OCI-LY1 (cell line): Measurements from ENCODE around the gene CLN3.
"Not testable (repeated sequence)": the region's sequence is repeated elsewhere in the genome, so short reads cannot be mapped to it uniquely, and the experiment has no call there.

Source experiments
- H2AFZ ChIP-seq: fragments of 200-600 bp; sonication (generic), shearing (Covaris generic); 2 replicates; pipeline ENCODE4 v1.6.0; 2014; ENCODE audit warnings: antibody characterized with exemption, mild to moderate bottlenecking, low read length
- H3F3A ChIP-seq: fragments of 200-600 bp; sonication (generic), shearing (Covaris generic); 2 replicates; pipeline ENCODE4 v1.6.0; 2014; ENCODE audit warnings: mild to moderate bottlenecking, antibody characterized with exemption, low read length, moderate library complexity; ENCODE audit not compliant: insufficient read depth
- H3K27ac ChIP-seq: fragments of 200-600 bp; sonication (generic); 2 replicates; pipeline ENCODE4 v1.5.1; 2014; ENCODE audit warnings: low read length, mixed run types, mild to moderate bottlenecking, low read depth; ENCODE audit not compliant: poor library complexity, severe bottlenecking
- H3K27me3 ChIP-seq: fragments of 200-600 bp; sonication (generic); 2 replicates; pipeline ENCODE4 v1.6.0; 2014; ENCODE audit warnings: antibody characterized with exemption, mild to moderate bottlenecking, low read length, moderate library complexity; ENCODE audit not compliant: insufficient read depth
- H3K36me3 ChIP-seq: fragments of 200-600 bp; sonication (generic); 2 replicates; pipeline ENCODE4 v1.6.1; 2014; ENCODE audit warnings: mild to moderate bottlenecking, antibody characterized with exemption, low read length, moderate library complexity, mixed read lengths; ENCODE audit not compliant: insufficient read depth
- H3K4me1 ChIP-seq: fragments of 200-600 bp; sonication (generic); 2 replicates; pipeline ENCODE4 v1.5.1; 2014; ENCODE audit warnings: mild to moderate bottlenecking, low read length, moderate library complexity; ENCODE audit not compliant: insufficient read depth, severe bottlenecking
- H3K4me2 ChIP-seq: fragments of 200-600 bp; sonication (generic), shearing (Covaris generic); 2 replicates; pipeline ENCODE4 v1.6.1; 2014; ENCODE audit warnings: low read length
- H3K4me3 ChIP-seq: fragments of 200-600 bp; sonication (generic); 2 replicates; pipeline ENCODE4 v1.5.1; 2014; ENCODE audit warnings: low read length, low read depth, mild to moderate bottlenecking, mixed read lengths; ENCODE audit not compliant: poor library complexity, severe bottlenecking
- H3K79me2 ChIP-seq: fragments of 200-600 bp; shearing (Covaris generic); 2 replicates; pipeline ENCODE4 v1.6.1; 2016; ENCODE audit warnings: mixed run types, low read length, mixed read lengths; ENCODE audit not compliant: insufficient read depth
- H3K9ac ChIP-seq: fragments of 200-600 bp; sonication (generic), shearing (Covaris generic); 2 replicates; pipeline ENCODE4 v1.6.1; 2014; ENCODE audit warnings: mild to moderate bottlenecking, low read length, mixed read lengths
- H3K9me2 ChIP-seq: fragments of 200-600 bp; sonication (generic), shearing (Covaris generic); 2 replicates; pipeline ENCODE4 v1.6.1; 2014; ENCODE audit warnings: low read depth, mild to moderate bottlenecking, low read length, mixed read lengths
- H3K9me3 ChIP-seq: fragments of 200-600 bp; shearing (Covaris generic); 2 replicates; pipeline ENCODE4 v1.6.1; 2014; ENCODE audit warnings: low read length, mixed read lengths
- H4K20me1 ChIP-seq: fragments of 200-600 bp; sonication (generic), shearing (Covaris generic); 2 replicates; pipeline ENCODE4 v1.6.0; 2016; ENCODE audit warnings: mild to moderate bottlenecking, low read length; ENCODE audit not compliant: insufficient read depth
- EZH2 ChIP-seq: fragments of 200-600 bp; sonication (generic), shearing (Covaris generic); IDR thresholded peaks from 2 replicates; pipeline ENCODE4 v1.8.0; 2017; ENCODE audit warnings: borderline replicate concordance, mixed run types, mild to moderate bottlenecking, antibody characterized with exemption, low read length, moderate library complexity, mixed read lengths
- TF ChIP-seq, protein P1 (sequence below): fragments of 200-600 bp; sonication (generic), shearing (Covaris generic); IDR thresholded peaks from 2 replicates; pipeline ENCODE4 v1.5.1; 2017; ENCODE audit warnings: mild to moderate bottlenecking, antibody characterized with exemption, low read length, moderate library complexity, mixed read lengths

The CLN3 gene

DNA sequence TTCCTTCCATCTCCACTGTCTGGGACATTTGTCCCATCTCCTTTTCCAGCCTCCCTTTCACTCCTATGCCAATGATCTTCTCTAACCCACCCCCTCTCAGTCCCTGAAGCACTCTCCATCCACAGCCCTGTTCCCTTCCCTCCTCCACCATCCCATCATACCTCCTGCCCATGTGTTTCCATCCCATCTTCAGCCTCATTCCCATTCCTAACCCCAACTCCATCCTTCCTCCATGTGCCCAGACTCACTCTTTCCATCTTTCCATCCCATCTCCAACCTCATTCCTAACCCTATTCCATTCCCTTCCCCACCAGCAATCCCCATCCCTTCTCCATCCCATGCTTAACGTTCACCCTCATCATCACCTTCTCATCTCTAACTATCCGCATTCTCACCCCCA, 10.4 kb upstream of the CLN3 start:
- H3K27me3 ChIP-seq: no peaks in the 10 kb centered on the region
- no peaks in the 10 kb centered on the region for H3K36me3 ChIP-seq
- no peaks in the 10 kb centered on the region for H3K4me1 ChIP-seq
- H3K27ac ChIP-seq: no peak overlapping the region
- no peak overlapping the region for H3K4me3 ChIP-seq
- no peaks in the 10 kb centered on the region for H4K20me1 ChIP-seq
- no peaks in the 10 kb centered on the region for H3K9me3 ChIP-seq
- H3K4me2 ChIP-seq: no peak overlapping the region
- H3K9ac ChIP-seq: no peak overlapping the region
- H3K79me2 ChIP-seq: no peaks in the 10 kb centered on the region
- no peaks in the 10 kb centered on the region for H3K9me2 ChIP-seq
- TF ChIP-seq EZH2: no peak
- TF ChIP-seq, protein P1, sequence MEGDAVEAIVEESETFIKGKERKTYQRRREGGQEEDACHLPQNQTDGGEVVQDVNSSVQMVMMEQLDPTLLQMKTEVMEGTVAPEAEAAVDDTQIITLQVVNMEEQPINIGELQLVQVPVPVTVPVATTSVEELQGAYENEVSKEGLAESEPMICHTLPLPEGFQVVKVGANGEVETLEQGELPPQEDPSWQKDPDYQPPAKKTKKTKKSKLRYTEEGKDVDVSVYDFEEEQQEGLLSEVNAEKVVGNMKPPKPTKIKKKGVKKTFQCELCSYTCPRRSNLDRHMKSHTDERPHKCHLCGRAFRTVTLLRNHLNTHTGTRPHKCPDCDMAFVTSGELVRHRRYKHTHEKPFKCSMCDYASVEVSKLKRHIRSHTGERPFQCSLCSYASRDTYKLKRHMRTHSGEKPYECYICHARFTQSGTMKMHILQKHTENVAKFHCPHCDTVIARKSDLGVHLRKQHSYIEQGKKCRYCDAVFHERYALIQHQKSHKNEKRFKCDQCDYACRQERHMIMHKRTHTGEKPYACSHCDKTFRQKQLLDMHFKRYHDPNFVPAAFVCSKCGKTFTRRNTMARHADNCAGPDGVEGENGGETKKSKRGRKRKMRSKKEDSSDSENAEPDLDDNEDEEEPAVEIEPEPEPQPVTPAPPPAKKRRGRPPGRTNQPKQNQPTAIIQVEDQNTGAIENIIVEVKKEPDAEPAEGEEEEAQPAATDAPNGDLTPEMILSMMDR: no peak
- H3F3A ChIP-seq: no peaks in the 10 kb centered on the region
- H2AFZ ChIP-seq: no peak overlapping the region

DNA sequence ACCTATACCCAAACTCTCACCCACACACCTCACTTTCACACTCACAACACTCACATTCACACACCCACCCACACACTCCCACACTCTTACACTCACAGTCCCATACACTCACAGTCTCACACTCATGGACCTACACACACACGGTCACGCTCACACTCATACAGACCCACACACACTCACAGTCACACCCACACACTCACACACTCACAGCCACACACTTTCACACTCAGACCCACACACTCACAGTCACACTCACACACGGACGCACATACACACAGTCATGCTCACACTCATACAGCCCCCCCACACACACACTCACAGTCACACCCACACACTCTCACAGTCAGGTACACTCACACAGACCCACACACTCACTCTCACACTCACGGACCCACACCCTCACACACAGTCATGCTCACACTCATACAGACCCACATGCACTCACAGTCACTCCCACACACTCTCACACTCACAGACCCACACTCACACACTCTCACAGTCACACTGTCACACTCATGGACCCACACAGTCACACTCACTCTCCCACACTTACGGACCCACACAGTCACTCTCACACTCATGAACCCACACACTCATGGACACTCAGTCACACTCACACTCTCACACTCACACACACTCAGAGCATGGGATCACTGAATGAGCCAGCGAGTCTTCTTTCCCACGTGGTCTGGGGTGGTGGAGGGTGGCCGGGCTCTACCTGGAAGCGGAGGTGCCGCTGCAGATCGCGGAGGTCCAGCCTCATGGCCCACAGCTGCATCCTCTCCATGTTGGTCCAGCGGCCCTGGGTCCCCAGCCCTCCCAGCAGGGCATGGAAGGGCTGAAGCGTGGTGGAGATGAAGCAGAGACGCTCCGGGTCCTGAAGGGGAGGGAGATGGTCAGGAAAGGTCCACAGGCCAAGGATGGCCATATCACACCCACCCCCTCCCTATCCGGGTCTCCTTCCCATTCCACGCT, 9.7 kb upstream of the CLN3 start:
- H3F3A ChIP-seq: no peaks in the 10 kb centered on the region
- no peak overlapping the region for H3K9ac ChIP-seq
- no peaks in the 10 kb centered on the region for H3K9me2 ChIP-seq
- no peak overlapping the region for H2AFZ ChIP-seq
- no peaks in the 10 kb centered on the region for H3K36me3 ChIP-seq
- H3K27me3 ChIP-seq: no peaks in the 10 kb centered on the region
- no peak overlapping the region for H3K4me3 ChIP-seq
- no peaks in the 10 kb centered on the region for H4K20me1 ChIP-seq
- no peak overlapping the region for H3K4me2 ChIP-seq
- no peaks in the 10 kb centered on the region for H3K4me1 ChIP-seq
- TF ChIP-seq, protein P1: no peak
- TF ChIP-seq EZH2: no peak
- no peak overlapping the region for H3K27ac ChIP-seq
- no peaks in the 10 kb centered on the region for H3K9me3 ChIP-seq
- H3K79me2 ChIP-seq: no peaks in the 10 kb centered on the region

DNA sequence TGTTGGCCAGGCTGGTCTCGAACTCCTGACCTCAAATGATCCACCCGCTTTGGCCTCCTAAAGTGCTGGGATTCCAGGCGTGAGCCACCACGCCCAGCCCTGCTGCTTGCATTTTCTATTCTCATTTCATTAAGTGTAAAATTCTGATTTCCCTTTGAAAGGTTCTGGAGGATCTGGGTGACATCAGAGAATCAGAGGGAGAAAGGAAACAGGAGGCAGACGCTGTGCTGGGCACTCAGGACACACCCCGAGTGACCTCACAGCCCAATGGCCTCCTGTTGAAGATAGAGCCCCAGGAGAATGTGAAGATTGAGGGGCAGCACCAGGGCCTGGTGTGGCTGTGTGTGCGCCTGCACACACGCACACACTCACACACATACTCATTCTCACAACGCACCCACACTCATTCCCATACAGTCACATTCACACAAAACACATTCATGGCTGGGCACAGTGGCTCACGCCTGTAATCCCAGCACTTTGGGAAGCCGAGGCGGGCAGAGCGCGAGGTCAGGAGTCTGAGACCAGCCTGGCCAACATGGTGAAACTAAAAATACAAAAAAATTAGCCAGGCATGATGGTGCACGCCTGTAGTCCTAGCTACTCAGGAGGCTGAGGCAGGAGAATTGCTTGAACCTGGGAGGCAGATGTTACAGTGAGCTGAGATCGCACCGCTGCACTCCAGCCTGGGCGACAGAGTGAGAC, 8.8 kb upstream of the CLN3 start:
- H3K9ac ChIP-seq, H2AFZ ChIP-seq, H3K27ac ChIP-seq, H3K9me2 ChIP-seq, H3K4me3 ChIP-seq, H3K27me3 ChIP-seq, H3K9me3 ChIP-seq, H3K4me1 ChIP-seq, H3K4me2 ChIP-seq, H3K79me2 ChIP-seq, H3K36me3 ChIP-seq, H4K20me1 ChIP-seq, H3F3A ChIP-seq: not testable (repeated sequence)
